Uterus (tissue), 2 donors: ENCODE results near the gene APOB.

Experiments
- POLR2A ChIP-seq, 2 donors: fragments of 450-650 bp; IDR thresholded peaks; one replicate each; pipeline ENCODE4 v1.6.1; 2016; ENCODE audit warnings: antibody characterized with exemption in 2 of 2, mild to moderate bottlenecking in 1 of 2, moderate library complexity in 1 of 2
- TF ChIP-seq, protein P1 (sequence below), 4 experiments: fragments of 200-600 bp in 2 of 4; fragments of 450-650 bp in 2 of 4; sonication (generic) in 2 of 4; IDR thresholded peaks; one replicate each; pipeline ENCODE4 v1.5.1; 2016 to 2019; ENCODE audit warnings: antibody characterized with exemption in 4 of 4, mild to moderate bottlenecking in 2 of 4, moderate library complexity in 1 of 4

DNA sequence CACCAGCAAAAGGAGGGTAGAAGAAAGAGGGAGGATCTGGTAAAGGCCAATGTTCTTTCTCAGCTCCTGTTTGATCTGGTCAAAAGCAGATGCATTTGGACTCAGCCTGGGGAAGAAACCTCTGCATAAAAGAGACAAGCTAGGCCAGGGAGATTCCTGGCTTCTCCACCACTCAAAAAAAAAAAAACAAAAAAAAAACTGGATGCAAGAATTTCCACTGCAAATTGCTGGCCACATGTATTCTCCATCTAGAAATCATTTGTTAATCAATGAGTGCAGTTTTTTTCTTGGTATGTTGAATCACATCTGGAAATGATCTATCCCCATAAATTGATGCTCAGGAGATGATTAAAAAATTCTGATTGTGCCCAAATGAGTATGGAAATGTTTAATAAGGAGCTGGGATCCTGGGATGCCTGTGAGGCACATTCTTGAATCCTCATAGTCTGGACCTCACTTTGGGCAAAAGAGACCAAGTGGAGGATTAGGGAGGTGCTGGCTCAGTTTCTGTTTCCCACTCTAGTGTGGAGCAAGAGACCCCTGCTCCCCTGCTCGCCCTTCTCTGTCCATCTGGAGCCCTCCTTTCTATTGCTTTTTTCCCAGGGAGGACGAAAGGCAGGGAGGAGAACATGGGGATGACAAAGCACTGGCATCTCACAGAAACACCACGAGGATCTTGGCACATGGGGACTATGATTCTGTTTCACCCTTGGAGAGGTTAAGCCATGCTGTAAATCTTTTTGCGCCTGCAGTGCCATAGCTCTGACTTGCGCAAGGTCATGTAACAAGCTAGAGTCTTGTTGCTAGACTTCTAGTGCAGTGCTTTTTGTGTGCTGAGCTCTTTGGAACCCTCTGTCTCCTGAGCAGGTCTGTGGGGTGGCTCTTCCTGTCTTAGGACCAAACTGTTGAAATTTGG, 57.6 kb downstream of the APOB start:
- TF ChIP-seq, protein P1, sequence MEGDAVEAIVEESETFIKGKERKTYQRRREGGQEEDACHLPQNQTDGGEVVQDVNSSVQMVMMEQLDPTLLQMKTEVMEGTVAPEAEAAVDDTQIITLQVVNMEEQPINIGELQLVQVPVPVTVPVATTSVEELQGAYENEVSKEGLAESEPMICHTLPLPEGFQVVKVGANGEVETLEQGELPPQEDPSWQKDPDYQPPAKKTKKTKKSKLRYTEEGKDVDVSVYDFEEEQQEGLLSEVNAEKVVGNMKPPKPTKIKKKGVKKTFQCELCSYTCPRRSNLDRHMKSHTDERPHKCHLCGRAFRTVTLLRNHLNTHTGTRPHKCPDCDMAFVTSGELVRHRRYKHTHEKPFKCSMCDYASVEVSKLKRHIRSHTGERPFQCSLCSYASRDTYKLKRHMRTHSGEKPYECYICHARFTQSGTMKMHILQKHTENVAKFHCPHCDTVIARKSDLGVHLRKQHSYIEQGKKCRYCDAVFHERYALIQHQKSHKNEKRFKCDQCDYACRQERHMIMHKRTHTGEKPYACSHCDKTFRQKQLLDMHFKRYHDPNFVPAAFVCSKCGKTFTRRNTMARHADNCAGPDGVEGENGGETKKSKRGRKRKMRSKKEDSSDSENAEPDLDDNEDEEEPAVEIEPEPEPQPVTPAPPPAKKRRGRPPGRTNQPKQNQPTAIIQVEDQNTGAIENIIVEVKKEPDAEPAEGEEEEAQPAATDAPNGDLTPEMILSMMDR (IDR thresholded peaks at IDR 0.05): no peak
- no peak for TF ChIP-seq POLR2A (IDR thresholded peaks at IDR 0.05)
